Lung microvascular endothelial cell (primary cell): ENCODE measurements around the gene DAB2IP. TPM values are rescaled to one million over a fixed set of nuclear protein-coding genes. Genes with fewer than 3 reads are reported as not detected.

Experiments
- DNase-seq, 2 donors: peaks; one replicate each; pipeline versions ENCODE4 v3.0.0 to v3.0.0-alpha.2; 2010; ENCODE audit warnings: low read depth in 2 of 2
- total RNA-seq: library from RNA; depleted of rRNA; stranded (reverse); fragments of >200 nt; gene quantifications from 2 replicates; pipeline ENCODE4 v1.2.1, GENCODE V29; 2014

DAB2IP gene
- total RNA-seq, 1 donor from 2014 or later: 14.1 TPM

DNA sequence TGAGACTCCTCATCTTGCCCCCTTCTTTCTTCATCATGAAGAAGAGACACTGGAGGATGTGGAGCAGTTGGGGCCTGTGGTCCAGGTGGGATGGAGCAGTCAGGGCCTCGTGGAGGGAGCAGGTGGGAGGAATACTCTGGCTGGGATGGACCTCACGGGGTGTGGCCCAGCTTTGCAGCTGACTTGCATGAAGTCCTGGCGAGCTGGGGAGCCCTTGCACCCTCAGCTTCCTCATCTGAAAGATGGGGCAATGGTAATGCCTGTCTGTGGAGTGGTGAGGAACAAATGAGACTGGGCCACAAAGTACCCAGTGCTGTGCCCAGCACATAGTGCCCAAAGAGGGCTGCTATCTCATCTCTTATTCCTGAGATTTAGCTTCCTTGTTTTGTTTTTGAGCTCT is 91.5 kb downstream of the DAB2IP start:
- no peak for DNase-seq

DNA sequence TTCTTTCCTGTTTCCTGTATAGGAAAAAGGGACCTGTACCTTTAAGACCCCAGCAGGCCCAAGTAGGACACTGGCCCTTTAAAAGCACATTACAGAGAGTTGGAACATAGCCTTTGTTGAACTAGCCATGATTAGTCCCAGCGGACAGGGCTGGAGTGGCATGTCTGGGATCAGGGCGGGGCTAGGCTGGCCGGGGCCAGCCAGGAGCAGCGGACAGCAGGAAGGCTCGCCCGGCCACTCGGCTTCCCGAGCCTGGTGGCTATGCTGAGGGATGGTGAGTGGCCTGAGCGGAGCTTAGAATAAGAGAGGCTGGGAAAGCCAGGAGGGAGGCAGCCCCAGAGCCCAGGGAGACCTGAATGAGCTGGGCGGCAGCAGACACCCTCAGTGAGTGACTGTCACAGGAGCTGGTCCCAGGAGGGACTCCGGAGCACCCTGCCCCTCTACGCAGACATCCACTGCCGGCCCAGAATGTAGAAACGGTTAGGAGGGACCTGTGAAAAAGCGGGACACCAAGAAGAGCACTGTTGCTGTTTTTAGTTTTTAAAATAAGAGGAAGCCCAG is 92.1 kb downstream of the DAB2IP start:
- DNase-seq: peak; percentile 88 to 93

DNA sequence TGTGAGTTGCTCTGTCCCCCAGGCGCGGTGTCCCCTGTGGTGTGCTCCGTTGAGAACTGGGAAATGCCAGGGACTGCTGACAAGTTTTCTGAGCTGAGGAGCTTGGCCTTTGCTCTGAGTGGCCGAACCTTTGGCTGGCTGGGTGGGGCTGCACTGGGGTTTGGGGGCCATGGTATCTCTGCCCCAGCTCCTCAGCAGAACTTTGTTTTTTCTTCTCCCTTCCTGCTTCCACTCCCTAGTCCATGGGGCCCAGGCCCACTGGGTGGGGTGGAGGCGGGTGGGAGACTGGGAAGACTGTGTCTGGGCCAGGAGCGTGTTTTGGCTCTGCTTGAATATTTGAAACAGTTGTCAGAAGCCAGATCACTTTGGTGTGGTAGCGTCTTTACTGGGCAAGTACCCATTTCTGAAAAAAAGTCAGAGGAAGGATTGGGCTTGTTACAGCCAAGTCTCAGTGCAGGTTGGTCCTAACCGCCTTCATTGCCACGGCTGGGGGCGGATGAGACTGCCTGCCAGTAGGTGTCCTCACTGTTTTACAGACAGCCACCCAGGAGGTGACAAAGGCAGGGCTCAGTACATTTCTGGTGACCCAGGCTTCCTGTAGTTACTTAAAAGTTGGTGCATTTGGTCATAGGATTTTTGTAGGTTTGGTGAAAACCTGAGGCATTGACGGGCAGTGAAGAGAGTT is 92.7 kb downstream of the DAB2IP start:
- peak; percentile 64 to 78 for DNase-seq

DNA sequence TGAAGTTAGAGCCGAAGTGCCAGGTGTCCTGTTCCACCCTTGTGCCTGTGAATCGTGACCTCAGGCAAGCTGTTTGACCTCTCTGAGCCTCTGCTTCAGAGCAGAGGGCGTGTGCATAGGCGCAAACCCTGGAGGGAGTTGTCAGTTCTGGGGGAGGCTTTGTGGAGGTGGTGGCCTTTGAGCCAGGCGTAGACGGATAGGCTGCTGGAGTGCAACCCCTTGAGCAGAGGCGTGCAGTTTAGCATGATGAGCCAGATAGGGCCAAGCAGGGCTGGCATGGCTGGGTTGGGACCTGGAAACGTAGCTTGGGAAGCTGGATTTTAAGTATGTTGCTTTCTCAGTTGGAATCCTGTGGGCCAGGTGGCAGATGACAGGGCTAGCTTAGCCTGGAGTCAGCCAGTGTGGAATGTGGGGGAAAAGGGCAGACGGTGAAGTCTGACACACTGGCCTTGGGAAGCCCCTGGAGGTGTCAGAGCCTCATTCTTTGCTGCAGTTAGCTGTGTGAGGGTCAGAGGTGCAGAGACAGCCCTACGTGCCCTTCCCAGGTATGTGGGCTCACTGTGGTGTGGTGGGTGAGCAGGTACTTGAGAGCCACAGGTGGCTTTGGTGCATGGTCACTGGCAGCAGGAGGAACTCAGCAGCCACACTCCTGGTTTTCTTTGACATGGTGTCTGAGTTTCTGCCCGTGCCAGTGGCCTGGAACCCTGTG is 93.4 kb downstream of the DAB2IP start:
- no peak for DNase-seq

DNA sequence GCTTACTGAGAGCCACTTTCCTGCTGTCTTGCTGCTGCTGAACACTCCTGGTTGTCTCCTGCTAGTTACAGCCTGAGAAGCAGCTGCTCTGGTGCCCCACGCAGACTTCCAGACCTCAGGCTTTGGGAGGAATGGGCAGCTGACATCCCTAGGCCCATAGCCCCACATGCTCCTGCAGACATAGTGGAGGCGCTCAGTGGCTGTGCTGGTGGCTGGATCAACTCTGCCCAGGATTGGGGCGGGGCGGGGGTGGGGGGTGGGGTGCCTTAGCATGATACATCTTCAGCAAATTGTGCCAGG is 93.9 kb downstream of the DAB2IP start:
- no peak for DNase-seq

DNA sequence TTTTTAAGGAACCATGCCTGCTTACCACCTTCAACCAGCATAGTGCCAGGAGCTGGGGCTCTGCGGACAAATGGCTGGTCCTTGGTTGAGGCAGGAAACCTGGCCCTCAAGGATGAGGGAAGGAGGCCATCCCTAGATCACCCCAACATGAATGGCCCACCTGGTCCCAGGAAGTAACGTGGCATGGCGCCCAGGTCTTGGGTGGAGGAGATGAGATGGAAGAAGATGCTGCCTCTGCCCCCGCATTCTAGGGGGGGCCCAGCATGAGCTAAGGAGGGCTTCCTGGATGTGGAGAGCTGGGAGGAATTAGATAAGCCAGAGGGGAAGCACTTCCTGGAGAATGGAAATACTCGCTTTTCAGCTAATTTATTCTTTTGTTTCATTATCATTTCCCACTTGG is 95.0 kb downstream of the DAB2IP start:
- DNase-seq: no peak

DNA sequence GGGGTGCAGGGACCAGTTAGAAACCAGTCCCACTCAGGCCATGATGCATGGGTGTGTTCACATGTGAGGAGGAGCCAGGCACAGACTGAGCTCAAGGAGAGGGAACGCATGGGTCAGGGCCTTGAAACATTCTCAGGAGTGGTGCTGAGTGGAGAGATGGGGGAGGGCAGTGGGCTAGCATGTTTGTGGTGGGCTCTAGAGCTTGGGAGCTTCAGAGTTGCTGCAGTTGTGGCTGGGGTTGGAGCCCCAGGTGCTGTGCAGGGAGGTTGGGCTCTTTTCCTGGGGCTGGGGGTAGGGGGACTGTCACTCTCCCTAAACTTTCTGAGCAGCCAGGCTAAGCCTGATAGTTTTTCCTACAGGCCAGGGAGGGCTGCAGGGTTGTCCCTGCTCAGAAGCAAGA is 95.4 kb downstream of the DAB2IP start:
- DNase-seq: no peak

DNA sequence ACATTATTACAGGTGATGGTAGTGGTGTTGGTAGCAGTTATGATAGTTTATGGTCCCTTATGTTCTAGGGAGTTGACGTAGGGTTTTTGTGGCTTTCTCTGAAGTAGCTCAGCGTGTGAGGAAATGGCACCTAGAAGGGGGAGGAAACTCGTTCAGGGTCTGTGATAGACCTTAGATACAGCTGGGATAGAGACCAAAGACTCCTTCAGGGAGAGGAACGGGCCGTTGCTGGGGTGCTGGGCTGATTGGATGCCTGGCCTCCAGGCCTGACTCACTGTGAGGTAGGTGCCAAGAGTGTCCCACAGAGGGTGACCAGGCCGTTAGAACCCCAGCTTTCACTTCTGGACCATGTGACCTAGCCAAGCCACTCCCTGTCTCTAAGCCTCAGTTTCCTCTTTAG is 96.6 kb downstream of the DAB2IP start:
- no peak for DNase-seq

DNA sequence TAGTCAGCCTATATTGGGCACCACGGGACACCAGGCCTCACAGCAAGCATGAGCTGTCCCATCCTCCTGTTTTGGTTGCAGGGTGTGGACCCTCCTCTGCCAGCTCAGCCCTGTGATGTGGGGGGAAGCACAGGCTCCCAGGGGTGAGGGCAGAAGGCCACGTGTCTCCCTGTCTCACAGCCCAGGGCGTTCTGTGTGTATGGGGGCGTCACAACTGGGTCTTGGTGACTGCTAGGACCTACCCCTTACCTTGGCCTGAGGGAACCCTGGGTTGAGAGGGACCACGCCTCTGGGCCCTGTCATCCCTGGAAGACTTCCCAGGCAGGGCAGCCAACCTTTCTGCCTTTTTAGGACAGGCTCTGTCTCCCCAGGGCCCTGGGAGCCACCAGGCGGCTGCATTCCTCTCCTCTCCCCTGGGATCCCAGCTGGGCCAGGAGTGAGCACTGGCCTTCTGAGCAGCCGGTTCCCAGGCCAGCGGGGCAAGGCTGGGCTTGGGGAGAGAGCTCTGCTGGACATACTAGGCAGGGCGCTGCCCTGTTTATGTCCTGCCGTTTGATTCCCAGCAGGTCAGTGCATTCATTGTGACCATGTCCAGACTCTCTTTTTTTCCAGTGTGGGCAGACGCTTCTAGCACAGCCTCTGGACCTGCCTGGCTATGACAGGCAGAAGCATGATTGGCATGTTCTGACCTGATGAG is 97.4 kb downstream of the DAB2IP start:
- DNase-seq: peak in 1 of 2 donors; percentile 36

DNA sequence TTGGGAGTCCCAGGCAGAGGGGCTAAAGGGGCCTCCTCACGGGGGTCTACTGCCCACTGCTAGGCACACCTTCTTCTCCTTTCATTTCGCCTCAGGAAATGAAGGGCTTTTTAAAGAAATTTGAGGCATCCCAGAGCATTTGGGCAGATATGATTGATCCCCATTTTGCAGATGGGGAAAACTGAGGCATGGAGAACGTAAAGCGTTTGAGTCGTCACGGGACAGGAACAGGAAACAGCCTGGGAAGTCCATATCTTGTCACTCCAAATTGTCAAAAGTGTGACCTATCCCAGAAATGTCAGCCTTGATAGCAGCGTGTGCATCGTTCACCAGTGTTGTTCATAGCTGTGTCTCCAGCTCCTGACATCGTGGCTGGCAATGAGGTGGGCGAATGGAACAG is 98.2 kb downstream of the DAB2IP start:
- DNase-seq: no peak

DNA sequence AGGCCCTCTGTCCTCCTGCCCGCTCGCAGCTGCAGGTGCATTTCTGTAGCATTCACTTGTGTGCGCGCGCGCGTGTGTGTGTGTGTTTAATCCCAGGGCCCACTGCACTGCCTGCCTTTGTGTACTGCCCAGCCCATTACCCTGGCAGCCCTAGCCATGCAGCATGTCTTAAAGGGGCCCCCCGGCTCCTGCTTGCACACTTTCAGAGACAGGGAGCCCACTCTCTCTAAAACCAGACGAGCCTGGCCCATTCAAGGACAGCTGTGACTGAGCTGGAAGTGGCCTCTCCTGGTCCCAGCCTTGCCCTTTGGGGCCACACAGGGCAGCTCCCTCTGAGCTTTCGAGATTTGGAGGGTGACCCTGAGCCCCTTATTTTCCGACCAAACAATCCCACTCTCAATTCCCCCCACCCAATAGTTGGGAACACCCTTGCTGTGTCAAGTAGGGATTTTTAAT is 98.9 kb downstream of the DAB2IP start:
- DNase-seq: no peak

DNA sequence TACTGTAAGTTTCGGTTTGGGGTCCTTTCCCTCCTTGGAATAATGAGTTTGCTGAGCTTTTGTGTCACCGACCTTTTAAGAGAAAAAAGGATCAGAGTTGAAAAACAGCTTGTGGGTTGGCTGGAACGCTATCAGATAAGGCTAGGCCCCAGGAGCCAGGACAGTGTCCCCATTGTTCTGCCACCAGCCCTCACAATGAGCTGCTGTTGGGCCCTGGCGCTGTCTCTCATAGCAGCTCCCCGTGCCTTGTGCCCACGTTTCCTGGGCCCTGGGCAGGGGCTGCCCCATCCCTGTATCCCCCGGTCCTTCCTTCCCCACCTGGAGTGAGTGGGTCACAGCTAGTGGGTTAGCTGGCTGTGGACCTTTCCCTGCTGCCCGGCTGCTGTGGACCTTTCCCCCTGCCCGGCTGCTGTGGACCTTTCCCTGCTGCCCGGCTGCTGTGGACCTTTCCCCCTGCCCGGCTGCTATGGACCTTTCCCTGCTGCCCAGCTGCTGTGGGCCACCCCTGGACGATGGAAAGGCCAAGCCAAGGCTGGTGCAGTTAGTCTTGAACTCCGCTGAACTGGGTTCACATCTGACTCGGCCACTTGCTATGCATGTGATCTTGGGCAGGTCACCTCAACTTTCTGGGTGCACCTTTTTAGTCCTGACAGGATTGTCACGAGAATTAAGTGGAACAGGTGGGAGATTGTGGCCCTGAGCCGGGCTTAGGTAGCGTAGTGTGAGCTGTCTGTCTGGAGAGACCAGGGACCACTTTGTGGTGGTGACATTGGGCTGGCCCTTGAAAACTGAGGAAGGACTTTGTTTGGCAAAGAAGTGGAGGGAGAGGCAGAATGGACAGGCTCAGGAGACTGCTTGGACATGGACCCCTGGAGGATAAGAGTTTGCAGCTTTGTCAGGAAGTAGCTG is 99.5 kb downstream of the DAB2IP start:
- no peak for DNase-seq

DNA sequence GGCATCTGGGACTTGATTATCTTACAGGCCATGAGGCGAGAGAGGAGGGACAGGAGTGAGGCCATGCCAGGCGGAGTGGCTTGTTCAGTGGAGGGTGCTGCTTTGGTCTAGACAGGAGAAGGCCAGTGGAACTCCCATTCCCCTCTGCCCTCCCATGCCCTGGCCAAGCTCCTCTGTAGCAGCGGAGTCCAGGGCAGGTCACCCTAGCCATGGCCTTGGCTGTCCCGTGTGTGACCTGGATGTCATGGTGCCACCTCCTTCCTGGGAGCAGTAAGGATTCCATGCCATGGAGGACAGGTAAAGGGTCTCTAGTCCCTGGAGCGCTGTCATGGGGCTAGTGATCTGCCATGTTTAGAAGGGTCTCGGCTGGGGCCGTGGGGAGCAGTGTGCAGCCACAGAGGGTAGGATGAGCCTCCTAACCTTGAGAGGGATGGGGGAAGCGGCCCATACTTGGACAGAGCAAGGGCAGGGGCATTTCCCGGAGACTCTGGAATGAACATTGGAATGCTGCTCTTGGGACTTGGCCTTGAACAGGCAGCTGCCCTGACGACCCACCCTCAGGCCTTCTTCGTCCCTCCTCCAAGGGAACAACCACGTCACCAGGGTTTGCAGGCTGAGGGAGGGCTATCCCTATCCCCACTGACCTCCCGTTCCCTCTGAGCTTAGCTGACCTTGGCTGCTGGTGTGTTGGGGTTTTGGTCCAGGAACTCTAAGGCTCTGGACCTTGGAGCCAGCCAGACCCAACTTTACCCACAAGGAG is 100.4 kb downstream of the DAB2IP start:
- no peak for DNase-seq

DNA sequence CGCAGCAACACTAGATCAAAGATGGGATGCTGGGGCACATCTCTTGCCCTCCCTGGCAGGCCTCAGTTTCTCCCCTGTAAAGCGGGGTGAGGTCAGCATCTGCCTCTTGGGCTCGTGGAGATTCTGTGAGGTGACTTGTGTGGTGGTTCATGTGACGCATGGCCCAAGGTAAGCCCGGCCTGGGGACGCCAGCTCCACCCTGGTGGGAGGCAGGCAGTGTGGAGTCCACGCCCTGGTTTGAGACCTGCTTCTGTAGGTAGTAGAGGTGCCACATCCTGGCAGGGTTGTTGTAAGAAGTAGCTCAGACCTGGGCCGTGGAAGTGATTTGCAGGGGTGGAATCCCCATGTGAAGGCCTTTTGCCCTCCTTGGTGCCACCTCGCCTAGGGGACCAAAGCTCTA is 101.5 kb downstream of the DAB2IP start:
- no peak for DNase-seq

DNA sequence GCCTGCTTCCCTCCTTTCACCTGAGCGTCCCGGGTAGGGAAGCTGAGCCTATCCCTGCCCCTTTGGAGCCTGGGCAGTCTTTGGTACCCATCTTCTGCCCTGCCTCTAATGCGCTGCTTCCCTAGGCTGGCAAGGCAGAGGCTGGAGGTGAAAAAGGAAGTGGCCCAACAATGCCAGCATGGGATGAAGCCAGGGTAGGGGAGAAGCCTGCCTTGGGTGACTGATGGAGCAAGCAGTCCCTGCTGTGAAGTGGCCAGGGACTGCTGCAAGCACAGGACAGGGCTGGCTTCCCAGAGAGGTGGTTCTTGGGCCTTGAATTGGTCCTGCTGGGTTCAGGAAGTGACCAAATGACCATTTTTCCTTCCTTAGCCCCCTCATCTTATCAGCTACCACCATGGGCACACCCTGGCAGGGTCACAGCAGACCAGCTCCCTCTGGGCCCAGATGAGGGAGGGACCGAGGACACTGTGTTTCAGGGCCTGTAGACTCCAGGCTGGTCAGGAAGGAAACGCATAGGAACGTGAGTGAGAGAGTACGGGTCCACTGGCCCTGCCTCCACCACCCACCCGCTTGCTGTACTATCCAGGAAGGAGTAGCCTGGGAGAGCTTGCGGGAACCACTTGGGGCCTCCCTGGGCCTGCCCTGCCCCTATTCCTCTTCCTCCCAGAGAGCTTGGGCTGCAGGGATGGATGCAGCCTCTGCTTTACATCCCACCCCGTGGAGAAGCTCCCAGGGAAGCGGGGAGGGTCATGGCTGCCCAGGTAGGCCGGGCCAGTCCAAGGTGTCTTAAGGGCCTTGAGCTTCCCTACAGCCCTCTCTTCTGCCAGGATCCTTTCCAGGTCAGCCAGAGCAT is 102.6 kb downstream of the DAB2IP start:
- DNase-seq: peak; percentile 49 to 73

DNA sequence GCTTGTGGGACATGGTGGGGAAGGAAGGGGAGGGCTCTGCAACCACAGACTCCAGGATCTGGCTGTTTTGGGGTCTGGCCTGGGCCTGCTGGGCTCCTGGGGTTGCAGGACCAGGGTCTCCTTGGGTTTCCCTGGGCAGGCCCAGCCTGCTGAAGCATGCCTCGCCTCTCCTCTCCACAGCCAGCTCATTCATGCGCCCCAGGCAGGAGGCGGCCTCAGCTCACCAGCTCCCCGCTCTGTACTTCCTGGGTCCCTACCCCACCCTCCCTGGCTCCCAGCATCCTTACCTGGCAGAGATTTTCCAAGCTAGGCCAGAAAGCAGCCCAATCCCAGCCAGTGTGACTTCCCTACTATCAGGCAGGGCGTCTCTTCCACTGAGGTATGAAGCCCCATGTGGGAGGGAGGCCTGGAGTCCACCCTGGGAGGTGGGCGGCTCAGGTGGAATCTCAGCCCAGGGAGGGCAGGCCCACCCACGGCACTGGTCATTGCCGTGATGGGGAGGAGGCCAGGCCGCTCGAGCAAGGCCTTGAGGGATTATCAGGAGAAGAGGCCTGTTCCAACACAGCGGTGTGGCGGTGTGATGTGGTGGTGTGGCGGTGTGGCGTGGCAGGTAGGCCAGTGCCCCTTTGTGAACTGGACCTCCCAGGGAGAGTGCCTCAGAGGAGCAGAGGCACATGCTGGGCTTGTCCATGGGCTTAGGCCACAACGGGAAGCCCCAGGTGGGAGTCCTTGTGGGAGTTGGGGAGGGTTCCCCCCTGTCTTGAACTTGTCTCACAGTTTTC is 103.4 kb downstream of the DAB2IP start:
- DNase-seq: no peak

DNA sequence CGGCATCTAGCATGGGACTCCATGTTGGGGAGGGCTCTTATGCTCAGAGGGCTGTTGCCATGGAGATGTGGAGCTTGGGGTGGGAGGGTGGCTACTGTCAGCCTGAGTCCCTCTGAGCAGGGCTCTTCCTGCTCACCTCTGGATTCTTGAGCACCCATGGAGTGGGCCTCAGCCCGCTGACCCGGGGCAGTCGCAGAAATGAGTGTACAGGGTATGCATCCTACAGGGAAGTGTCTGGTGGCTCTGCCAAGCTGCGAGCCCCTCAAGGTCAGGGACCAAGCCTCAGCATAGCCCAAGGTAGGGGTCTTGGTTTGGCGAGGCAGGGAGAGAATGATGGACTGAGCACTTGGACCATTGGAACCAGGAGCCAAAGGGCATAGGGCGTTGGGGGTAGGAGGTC is 104.1 kb downstream of the DAB2IP start:
- DNase-seq: no peak

DNA sequence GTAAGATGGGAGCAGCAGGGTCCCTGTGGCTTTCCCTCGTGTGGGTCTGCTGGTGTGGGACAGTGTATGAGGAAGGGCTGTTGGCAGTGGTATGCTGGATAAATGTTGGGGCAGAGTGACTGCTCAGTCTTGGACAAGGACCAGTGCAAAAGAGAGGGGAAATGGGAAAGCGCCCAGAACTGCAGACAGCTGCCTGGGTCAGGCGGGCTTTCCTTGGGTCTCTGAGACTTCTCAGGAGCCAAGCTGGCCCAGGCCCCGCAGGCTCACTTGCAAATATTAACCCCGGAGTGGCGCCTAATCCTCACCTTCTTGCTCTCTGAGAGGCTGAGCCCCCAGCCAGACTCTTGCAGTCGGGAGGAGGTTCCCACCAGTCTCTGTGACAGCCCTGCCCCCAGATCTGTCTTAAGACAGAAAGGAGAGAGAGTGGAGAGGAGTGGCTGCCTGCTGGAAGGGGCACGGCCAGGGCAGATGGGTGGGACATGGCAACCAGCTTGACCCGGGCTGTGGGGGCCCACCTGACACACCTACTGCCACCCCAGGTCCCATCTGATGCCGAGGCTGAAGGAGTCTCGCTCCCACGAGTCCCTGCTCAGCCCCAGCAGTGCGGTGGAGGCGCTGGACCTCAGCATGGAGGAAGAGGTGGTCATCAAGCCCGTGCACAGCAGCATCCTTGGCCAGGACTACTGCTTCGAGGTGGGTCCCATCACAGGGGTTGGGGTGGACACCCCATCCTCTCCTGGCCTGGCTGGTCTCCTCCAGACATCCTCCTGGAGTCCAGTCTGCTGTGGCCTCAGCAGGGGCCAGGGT is 105.2 kb downstream of the DAB2IP start:
- no peak for DNase-seq
